Thyroid gland (tissue), 4 donors: ENCODE measurements around the gene HK3. TPM values are rescaled to one million over a fixed set of nuclear protein-coding genes. Genes with fewer than 3 reads are reported as not detected.

Experiments used
- DNase-seq, 2 donors: peaks; one replicate each; pipeline ENCODE4 v3.0.0-alpha.2; 2019
- H3K27ac ChIP-seq, 3 donors: fragments of 200-600 bp; sonication (generic); 1 replicate in 2 of 3; 2 replicates in 1 of 3; pipeline ENCODE4 v1.5.1; 2016 to 2019; ENCODE audit warnings: mild to moderate bottlenecking in 1 of 3, moderate library complexity in 1 of 3
- H3K27me3 ChIP-seq: fragments of 200-600 bp; sonication (generic); one replicate; pipeline ENCODE4 v1.5.1; 2019
- H3K36me3 ChIP-seq, 2 donors: fragments of 200-600 bp; sonication (generic); one replicate each; pipeline ENCODE4 v1.5.1; 2016 to 2019
- H3K4me1 ChIP-seq, 2 donors: fragments of 200-600 bp; sonication (generic); one replicate each; pipeline ENCODE4 v1.5.1; 2017 to 2019
- H3K4me3 ChIP-seq, 3 donors: fragments of 200-600 bp; sonication (generic); replicated peaks in 1 of 3; 1 replicate in 2 of 3; 2 replicates in 1 of 3; pipeline ENCODE4 v1.5.1; 2016; ENCODE audit warnings: mild to moderate bottlenecking in 1 of 3
- H3K9me3 ChIP-seq: fragments of 200-600 bp; sonication (generic); one replicate; pipeline ENCODE4 v1.5.1; 2017
- POLR2A ChIP-seq, 2 donors: fragments of 450-650 bp; IDR thresholded peaks; one replicate each; pipeline ENCODE4 v1.6.1; 2017; ENCODE audit warnings: antibody characterized with exemption in 2 of 2, mild to moderate bottlenecking in 2 of 2, moderate library complexity in 1 of 2
- WGBS, 2 donors: methylation state at CpG; one replicate each; pipeline ENCODE4 v1.1.5; 2017; 5-methylcytosine and 5-hydroxymethylcytosine counted together
- intact Hi-C: fragments of 100-400 bp; cut with DNase I; formaldehyde crosslinking; loops from one replicate; pipeline ENCODE4 v1.15.1; 2023
- total RNA-seq, 4 donors: library from RNA; depleted of rRNA; stranded (reverse); fragments of >200 nt; gene quantifications; one replicate each; pipeline ENCODE4 v1.2.3, GENCODE V29; 2016
- TF ChIP-seq, protein P1 (sequence below), 6 experiments: fragments of 200-600 bp in 3 of 6; fragments of 450-650 bp in 3 of 6; sonication (generic) in 3 of 6; IDR thresholded peaks; one replicate each; pipeline ENCODE4 v1.5.1; 2016 to 2019; ENCODE audit warnings: antibody characterized with exemption in 6 of 6, mild to moderate bottlenecking in 2 of 6, inconsistent platforms in 1 of 6, moderate library complexity in 1 of 6

The HK3 gene
- total RNA-seq, 4 donors from 2014 or later: 0.67 to 3.1 (median 2.1) TPM

DNA sequence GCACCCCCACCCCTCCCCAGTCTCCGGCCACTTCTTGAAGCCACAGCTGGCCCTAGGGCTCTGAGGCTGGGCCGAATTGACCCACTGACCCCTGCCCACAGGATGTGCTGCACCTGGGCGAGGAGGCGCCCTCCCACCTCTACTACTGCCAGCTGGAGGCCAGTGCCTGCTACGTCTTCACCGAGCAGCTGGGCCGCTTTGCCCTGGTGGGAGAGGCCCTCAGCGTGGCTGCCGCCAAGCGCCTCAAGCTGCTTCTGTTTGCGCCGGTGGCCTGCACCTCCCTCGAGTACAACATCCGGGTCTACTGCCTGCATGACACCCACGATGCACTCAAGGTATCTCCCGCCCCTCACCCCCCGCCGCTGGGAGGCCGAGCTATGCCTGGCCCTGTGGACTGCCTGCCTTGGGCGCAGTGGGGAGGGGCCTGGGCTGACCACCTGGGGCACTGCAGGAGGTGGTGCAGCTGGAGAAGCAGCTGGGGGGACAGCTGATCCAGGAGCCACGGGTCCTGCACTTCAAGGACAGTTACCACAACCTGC is 21.3 kb downstream of the HK3 start:
- intact Hi-C loops: no loop called here
- no peak overlapping the region for H3K4me3 ChIP-seq
- DNase-seq: no peak
- H3K9me3 ChIP-seq: no peaks in the 10 kb centered on the region
- TF ChIP-seq POLR2A (IDR thresholded peaks at IDR 0.05): no peak
- TF ChIP-seq, protein P1, sequence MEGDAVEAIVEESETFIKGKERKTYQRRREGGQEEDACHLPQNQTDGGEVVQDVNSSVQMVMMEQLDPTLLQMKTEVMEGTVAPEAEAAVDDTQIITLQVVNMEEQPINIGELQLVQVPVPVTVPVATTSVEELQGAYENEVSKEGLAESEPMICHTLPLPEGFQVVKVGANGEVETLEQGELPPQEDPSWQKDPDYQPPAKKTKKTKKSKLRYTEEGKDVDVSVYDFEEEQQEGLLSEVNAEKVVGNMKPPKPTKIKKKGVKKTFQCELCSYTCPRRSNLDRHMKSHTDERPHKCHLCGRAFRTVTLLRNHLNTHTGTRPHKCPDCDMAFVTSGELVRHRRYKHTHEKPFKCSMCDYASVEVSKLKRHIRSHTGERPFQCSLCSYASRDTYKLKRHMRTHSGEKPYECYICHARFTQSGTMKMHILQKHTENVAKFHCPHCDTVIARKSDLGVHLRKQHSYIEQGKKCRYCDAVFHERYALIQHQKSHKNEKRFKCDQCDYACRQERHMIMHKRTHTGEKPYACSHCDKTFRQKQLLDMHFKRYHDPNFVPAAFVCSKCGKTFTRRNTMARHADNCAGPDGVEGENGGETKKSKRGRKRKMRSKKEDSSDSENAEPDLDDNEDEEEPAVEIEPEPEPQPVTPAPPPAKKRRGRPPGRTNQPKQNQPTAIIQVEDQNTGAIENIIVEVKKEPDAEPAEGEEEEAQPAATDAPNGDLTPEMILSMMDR (IDR thresholded peaks at IDR 0.05): no peak
- H3K27me3 ChIP-seq: no peaks in the 10 kb centered on the region
- no peaks in the 10 kb centered on the region for H3K36me3 ChIP-seq
- WGBS, 2 donors: 74 to 93% methylated on average over 8 to 14 of the region's 21 CpGs
- H3K4me1 ChIP-seq: no peaks in the 10 kb centered on the region
- H3K27ac ChIP-seq: no peak overlapping the region

- no peak for DNase-seq
- no peaks in the 10 kb centered on the region for H3K36me3 ChIP-seq
- TF ChIP-seq, protein P1 (IDR thresholded peaks at IDR 0.05): no peak
- TF ChIP-seq POLR2A (IDR thresholded peaks at IDR 0.05): no peak
- H3K4me1 ChIP-seq: no peaks in the 10 kb centered on the region
- WGBS, 2 donors: 56 to 68% methylated on average over 11 to 13 of the region's 24 CpGs
- no peaks in the 10 kb centered on the region for H3K27me3 ChIP-seq
- intact Hi-C loops: no loop called here
- H3K27ac ChIP-seq: no peak overlapping the region
- H3K4me3 ChIP-seq: no peak overlapping the region
- H3K9me3 ChIP-seq: no peaks in the 10 kb centered on the region
Observed at GRCh38 chr5:176876506-176877431, 22.4 kb downstream of the HK3 start.

DNA sequence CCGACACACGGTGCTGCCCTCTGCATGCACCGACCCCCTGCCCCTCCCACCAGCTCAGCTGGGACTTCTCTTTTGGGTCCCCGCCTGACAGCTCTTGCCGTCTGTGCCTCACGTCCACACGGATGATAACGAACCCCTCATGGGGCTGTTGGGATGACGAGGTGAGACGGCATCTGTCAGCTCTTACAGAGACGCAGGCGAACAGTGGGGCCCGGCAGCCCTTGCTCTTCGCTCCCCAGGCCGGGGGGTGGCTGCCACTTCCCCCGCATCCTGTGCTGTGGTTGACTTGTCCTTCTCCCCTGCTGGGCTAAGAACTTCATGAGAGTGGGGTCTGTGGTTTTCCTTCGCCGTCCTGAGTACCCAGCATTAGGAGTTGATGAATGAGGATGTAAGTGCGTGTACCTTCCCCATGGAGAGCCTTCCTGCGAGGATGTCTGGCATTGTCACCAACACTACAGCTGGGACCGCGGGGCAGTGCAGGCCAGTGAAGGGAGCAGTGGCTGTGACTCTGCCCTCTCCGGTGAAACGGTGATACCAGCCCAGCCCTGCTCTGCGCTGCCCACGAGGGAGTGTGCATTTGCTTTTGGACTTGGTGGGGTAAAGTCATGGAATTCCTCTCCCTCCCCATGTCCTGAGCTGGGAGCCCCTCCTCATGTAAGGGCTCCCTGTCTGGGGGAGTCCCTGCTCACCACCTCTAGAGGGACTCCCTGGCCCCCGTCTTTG is 23.2 kb downstream of the HK3 start:
- intact Hi-C loops: no loop called here
- DNase-seq: no peak
- Histone ChIP-seq H3K4me3 (no peak overlapping the region), H3K9me3 (no peaks in the 10 kb centered on the region), H3K4me1 (no peaks in the 10 kb centered on the region), H3K27ac (no peak overlapping the region), H3K36me3 (no peaks in the 10 kb centered on the region), H3K27me3 (no peaks in the 10 kb centered on the region)
- TF ChIP-seq POLR2A (IDR thresholded peaks at IDR 0.05): no peak
- TF ChIP-seq, protein P1 (IDR thresholded peaks at IDR 0.05): no peak
- 36 to 45% methylated on average over 12 to 23 of the region's 27 CpGs for WGBS, 2 donors

GRCh38 chr5:176875014-176875550 is 24.1 kb downstream of the HK3 start:
- H3K27me3 ChIP-seq: no peaks in the 10 kb centered on the region
- H3K27ac ChIP-seq: no peak overlapping the region
- intact Hi-C loops: no loop called here
- H3K9me3 ChIP-seq: no peaks in the 10 kb centered on the region
- H3K4me3 ChIP-seq: no peak overlapping the region
- TF ChIP-seq POLR2A (IDR thresholded peaks at IDR 0.05): no peak
- TF ChIP-seq, protein P1 (IDR thresholded peaks at IDR 0.05): no peak
- no peak for DNase-seq
- H3K36me3 ChIP-seq: no peaks in the 10 kb centered on the region
- 65 to 66% methylated on average over 17 of the region's 17 CpGs for WGBS, 2 donors
- no peaks in the 10 kb centered on the region for H3K4me1 ChIP-seq
